Activated naive CD4-positive, alpha-beta T cell treated with anti-CD3 and anti-CD28 coated beads for 36 hours (primary cell): Measurements from ENCODE around the gene ADH7. TPM values are rescaled to one million over a fixed set of nuclear protein-coding genes. Genes with fewer than 3 reads are reported as not detected.
A peak's percentile ranks its signal among the peaks of the same experiment; 100 is the strongest.
"Not testable (repeated sequence)": the region's sequence is repeated elsewhere in the genome, so short reads cannot be mapped to it uniquely, and the experiment has no call there.

ENCODE experiments used
- CTCF ChIA-PET: fragments of 350-600 bp; sonication (Branson Sonifier 250); formaldehyde crosslinking; loops from one replicate; lab custom pipeline; 2021; ENCODE audit warnings: antibody characterized with exemption; lab: Charles Lee
- DNase-seq: peaks from one replicate; pipeline ENCODE4 v3.0.0-alpha.2; 2020
- H3K27ac Mint-ChIP-seq: one replicate; pipeline ENCODE4 v1.8.0; 2021; ENCODE audit warnings: mild to moderate bottlenecking, mixed read lengths
- H3K27me3 Mint-ChIP-seq: one replicate; pipeline ENCODE4 v1.8.0; 2021; ENCODE audit warnings: low read depth, mixed read lengths
- H3K36me3 Mint-ChIP-seq: one replicate; pipeline ENCODE4 v1.8.0; 2021; ENCODE audit warnings: low read depth, mixed read lengths
- H3K4me1 Mint-ChIP-seq: one replicate; pipeline ENCODE4 v1.8.0; 2021; ENCODE audit warnings: low read depth, mixed read lengths
- H3K4me3 Mint-ChIP-seq: one replicate; pipeline ENCODE4 v1.8.0; 2021; ENCODE audit warnings: mild to moderate bottlenecking, moderate library complexity, mixed read lengths
- H3K9me3 Mint-ChIP-seq: one replicate; pipeline ENCODE4 v1.8.0; 2021; ENCODE audit warnings: mixed read lengths
- intact Hi-C: fragments of 100-400 bp; cut with micrococcal nuclease; formaldehyde crosslinking; loops from one replicate; pipeline ENCODE4 v1.15.1; 2023
- total RNA-seq, 2 experiments: library from RNA; stranded (reverse); gene quantifications; one replicate each; pipeline ENCODE4 v1.2.3, GENCODE V29; 2021

ADH7 gene
- total RNA-seq, 2 experiments from 2014 or later = not detected

DNA sequence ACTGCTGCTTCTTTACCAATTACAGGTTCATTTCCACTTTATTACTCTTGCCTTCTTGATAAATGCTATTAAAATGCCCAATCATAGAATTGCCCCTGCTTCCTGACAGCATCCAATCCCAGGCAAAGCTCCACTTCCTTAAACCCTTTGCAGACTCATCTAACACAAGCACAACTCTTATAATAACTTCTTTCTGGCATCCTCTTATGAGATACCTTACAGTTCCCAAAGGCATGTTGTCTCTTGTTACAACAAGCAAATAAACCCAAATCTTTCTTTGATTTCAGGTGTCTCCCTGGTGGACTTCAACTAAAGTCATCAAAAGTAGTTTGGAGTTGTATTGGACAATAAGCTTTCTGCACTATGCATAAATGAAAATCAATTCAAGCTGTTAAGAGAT lies 22.5 kb upstream of the ADH7 start:
- Mint-ChIP-seq H3K27me3 (peaks cover 4% of the 10 kb centered on the region), H3K9me3 (peaks cover 2% of the 10 kb centered on the region), H3K4me3 (no peak overlapping the region), H3K36me3 (no peaks in the 10 kb centered on the region), H3K4me1 (no peaks in the 10 kb centered on the region), H3K27ac (no peak overlapping the region)
- intact Hi-C loops = no loop called here
- CTCF ChIA-PET = no interaction called here
- no peak for DNase-seq

DNA sequence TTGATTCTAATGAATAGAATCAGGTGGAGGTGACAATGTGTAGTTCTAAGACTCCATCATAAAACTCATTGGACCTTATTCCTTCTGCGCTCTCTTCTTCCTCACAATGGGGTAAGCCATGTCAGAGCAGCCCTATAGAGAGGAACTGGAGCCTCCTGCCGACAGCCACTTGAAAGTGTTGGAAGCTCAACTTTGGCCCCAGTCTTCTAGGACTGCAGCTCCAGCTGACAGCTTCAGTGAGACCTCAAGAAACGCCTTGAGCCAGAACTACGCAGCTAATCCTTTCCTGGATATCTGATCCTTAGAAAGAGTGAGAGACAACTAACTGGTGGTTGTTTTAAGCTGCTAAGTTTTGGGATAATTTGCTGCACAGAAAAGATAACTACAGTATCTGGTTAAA lies 22.1 kb upstream of the ADH7 start:
- Mint-ChIP-seq H3K27me3 (peaks cover 4% of the 10 kb centered on the region), H3K9me3 (peaks cover 5% of the 10 kb centered on the region), H3K4me3 (no peak overlapping the region), H3K4me1 (no peaks in the 10 kb centered on the region), H3K27ac (no peak overlapping the region), H3K36me3 (no peaks in the 10 kb centered on the region)
- CTCF ChIA-PET = interaction anchor here (0.6 kb wide), 1 partner anchor 235 kb away, joined by 3 read pairs; no protein-coding TSS in a partner anchor
- intact Hi-C loops = no loop called here
- DNase-seq = no peak

DNA sequence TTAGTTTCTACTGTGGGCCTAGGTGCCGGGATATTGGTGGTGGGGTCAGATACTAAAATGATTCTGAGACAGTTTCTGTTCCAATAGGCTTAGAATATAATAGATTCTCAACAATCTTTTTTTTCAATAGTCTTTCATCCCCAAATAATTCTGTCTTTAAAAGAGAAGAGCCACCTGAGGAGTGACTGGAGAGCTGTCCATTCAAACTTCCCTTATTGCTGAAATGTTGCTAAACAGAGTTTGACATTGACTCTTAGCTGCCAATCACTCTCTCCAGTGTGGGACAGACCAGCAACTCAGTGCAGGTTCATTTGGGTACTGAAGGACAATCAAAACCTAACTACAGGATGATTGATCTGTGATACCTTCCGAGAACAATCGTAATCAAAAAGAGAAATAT lies 12.4 kb upstream of the ADH7 start:
- H3K4me3 Mint-ChIP-seq = no peak overlapping the region
- no peak overlapping the region for H3K27ac Mint-ChIP-seq
- H3K36me3 Mint-ChIP-seq = no peaks in the 10 kb centered on the region
- intact Hi-C loops = loop anchor here (1.0 kb wide), 1 partner anchor 60 kb away; no protein-coding TSS in a partner anchor
- H3K4me1 Mint-ChIP-seq = peaks cover 12% of the 10 kb centered on the region
- H3K27me3 Mint-ChIP-seq = peaks cover 2% of the 10 kb centered on the region
- CTCF ChIA-PET = interaction anchor here (2.4 kb wide), 1 partner anchor 16 kb away, joined by 10 read pairs; no protein-coding TSS in a partner anchor
- H3K9me3 Mint-ChIP-seq = peaks cover 16% of the 10 kb centered on the region
- DNase-seq = no peak

DNA sequence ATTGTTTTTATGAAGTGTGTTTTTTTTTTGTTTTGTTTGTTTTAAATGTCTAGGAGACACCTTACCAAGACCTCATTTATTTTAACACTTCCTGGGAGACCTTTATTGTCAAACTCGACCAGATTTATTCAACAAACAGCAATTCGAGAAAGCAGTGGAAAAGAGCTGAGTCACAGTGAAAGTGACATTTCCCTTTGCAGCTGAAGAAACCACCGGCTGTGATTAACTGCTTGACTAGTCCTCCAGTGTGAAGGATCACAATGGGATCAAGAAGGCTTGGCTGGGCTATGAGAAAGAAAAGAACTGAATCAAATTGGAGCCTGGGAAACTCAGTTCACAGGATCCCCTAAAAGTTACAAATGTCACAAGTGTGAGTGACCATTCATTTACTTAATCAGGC lies 11.9 kb upstream of the ADH7 start:
- Mint-ChIP-seq H3K27ac (no peak overlapping the region), H3K4me1 (peaks cover 12% of the 10 kb centered on the region), H3K36me3 (no peaks in the 10 kb centered on the region), H3K4me3 (no peak overlapping the region), H3K27me3 (peaks cover 2% of the 10 kb centered on the region), H3K9me3 (peaks cover 13% of the 10 kb centered on the region)
- intact Hi-C loops = loop anchor here (1.0 kb wide), 1 partner anchor 60 kb away; no protein-coding TSS in a partner anchor
- CTCF ChIA-PET = interaction anchor here (2.4 kb wide), 1 partner anchor 16 kb away, joined by 10 read pairs; no protein-coding TSS in a partner anchor
- DNase-seq = peak; percentile 36

DNA sequence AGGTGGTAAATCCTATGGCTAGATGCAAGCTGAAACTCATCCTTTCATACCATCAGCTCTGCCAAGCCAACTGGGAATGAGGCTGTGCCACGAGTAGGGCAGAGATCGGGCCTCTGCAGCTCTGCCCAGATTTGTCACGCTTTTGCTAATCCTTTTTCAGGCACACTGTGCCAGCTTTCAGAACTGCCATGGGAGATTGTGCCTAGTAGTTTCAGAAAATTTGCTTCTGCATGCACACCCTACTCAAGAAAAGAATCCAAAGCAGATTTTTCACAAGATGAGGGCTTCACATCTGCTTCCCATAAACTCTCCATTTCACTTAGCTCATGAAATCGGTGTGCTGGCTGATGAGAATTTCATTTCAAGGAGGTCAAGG lies 3.3 kb upstream of the ADH7 start:
- Mint-ChIP-seq H3K27me3 (no peaks in the 10 kb centered on the region), H3K36me3 (no peaks in the 10 kb centered on the region), H3K27ac (no peak overlapping the region), H3K9me3 (no peaks in the 10 kb centered on the region), H3K4me1 (no peaks in the 10 kb centered on the region), H3K4me3 (no peak overlapping the region)
- no peak for DNase-seq
- intact Hi-C loops = no loop called here
- CTCF ChIA-PET = no interaction called here

DNA sequence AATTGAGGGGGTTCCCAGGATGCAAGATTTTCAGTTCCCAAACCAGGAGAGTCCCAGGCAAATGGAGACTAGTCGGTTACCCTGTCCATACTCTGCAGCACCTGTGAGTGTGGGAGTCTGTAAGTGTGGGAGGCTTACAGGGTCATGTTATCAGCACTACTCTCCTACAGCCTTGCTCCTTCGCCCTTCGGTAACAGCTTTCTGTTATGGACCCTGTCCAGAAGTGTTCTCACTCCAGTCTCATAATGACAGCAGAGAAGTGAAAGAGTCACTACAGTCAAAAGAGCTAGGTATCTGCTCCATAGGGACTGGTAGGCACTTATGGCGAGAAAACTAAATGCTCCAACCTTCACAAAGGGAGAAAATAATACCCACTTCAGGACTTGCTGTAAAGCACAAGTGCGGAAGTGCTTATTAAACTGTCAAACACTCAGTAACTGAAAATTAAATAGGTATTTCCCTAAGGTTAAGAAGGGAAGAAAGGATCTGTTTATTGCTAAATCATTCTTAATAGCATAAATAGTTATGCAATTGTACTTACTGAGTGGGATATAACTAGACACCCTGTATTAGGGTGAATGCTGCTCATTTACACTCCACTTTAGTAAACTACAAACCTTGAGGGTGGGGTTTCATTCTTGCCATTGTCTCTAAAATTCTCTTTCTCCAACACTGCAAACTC lies 2.7 kb upstream of the ADH7 start:
- DNase-seq = no peak
- intact Hi-C loops = no loop called here
- CTCF ChIA-PET = no interaction called here
- no peaks in the 10 kb centered on the region for H3K36me3 Mint-ChIP-seq
- H3K9me3 Mint-ChIP-seq = no peaks in the 10 kb centered on the region
- H3K4me3 Mint-ChIP-seq = no peak overlapping the region
- no peaks in the 10 kb centered on the region for H3K4me1 Mint-ChIP-seq
- no peak overlapping the region for H3K27ac Mint-ChIP-seq
- H3K27me3 Mint-ChIP-seq = no peaks in the 10 kb centered on the region

DNA sequence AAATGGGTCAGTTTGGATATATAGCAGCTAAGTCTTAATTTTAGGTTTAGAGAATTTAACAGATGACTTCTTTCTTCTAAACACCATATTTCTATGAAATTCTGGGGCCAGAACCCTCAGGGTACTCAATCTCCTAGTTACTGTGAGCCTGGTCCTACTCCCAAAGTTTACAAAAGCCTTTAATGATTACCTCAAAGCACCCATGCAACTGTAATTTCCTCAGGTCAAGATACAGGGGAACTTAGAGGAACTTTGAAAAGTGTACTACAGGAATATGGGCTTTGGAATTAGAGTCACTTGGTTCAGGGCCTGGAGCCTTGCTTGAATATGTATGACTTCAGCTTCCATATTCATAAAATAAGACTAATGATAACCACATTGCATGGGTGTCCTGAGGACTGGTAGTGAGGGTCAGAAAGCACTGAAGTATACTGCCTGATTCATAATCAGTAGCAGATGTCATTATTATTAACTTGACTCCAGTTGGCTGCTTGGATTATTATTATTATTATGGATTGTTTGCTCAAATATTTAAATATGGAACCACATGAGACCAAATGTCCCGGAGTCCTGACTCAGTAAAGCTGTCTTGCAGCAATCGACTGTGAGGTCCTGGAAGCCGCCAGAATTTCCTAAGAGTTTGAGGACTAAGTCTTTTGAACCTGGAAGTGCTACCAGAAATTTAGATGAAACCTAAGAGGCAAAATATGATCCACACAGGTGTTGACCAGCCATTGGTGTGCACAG lies 2.0 kb upstream of the ADH7 start:
- no peaks in the 10 kb centered on the region for H3K27me3 Mint-ChIP-seq
- H3K9me3 Mint-ChIP-seq = no peaks in the 10 kb centered on the region
- H3K27ac Mint-ChIP-seq = no peak overlapping the region
- no peaks in the 10 kb centered on the region for H3K4me1 Mint-ChIP-seq
- DNase-seq = no peak
- CTCF ChIA-PET = no interaction called here
- H3K4me3 Mint-ChIP-seq = no peak overlapping the region
- H3K36me3 Mint-ChIP-seq = no peaks in the 10 kb centered on the region
- intact Hi-C loops = no loop called here

DNA sequence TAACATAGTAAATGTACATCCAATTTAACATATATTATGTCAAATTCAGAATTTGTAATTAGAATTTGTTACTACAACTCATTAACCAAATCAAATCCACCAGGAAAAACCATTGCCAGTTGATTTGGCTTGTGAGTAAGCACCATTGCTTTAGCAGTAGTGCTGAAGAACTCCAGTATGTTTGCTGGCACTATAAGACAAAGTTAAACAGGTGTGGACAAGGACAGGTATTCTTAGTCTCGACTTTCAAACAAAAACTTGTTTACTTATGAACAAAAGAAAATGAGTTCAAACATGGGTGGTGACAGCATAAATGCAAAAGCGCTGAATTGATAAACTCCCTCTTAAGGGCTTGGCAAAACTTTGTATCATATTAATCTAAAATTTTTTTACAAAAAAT lies 1.3 kb upstream of the ADH7 start:
- Mint-ChIP-seq H3K27ac (no peak overlapping the region), H3K4me1 (no peaks in the 10 kb centered on the region), H3K36me3 (no peaks in the 10 kb centered on the region), H3K27me3 (peaks cover 3% of the 10 kb centered on the region), H3K9me3 (no peaks in the 10 kb centered on the region), H3K4me3 (no peak overlapping the region)
- no peak for DNase-seq
- intact Hi-C loops = no loop called here
- CTCF ChIA-PET = no interaction called here

DNA sequence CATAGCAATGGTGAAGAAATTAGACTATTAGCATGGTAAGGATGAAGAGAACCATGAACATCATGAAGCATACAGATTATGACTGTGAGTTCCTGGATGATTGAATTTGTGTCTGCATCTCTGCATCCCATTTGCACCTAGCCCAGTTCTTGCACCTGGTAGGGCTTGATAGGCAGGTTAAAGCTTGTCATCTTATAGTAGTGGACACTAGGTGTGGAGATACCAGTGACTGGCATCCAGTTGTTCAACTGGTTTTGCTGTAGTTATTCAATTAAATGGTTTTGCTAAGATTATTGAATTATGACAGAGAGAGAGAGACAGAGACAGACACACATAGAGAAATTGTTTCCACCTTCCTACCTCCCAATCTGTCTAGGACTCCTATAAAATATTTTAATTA lies 5.0 kb downstream of the ADH7 start:
- H3K9me3 Mint-ChIP-seq = no peaks in the 10 kb centered on the region
- no peak for DNase-seq
- intact Hi-C loops = no loop called here
- no peaks in the 10 kb centered on the region for H3K4me1 Mint-ChIP-seq
- H3K27ac Mint-ChIP-seq = no peak overlapping the region
- H3K36me3 Mint-ChIP-seq = no peaks in the 10 kb centered on the region
- no peak overlapping the region for H3K4me3 Mint-ChIP-seq
- H3K27me3 Mint-ChIP-seq = peaks cover 4% of the 10 kb centered on the region
- CTCF ChIA-PET = interaction anchor here (0.8 kb wide), 1 partner anchor 378 kb away, joined by 3 read pairs; no protein-coding TSS in a partner anchor

DNA sequence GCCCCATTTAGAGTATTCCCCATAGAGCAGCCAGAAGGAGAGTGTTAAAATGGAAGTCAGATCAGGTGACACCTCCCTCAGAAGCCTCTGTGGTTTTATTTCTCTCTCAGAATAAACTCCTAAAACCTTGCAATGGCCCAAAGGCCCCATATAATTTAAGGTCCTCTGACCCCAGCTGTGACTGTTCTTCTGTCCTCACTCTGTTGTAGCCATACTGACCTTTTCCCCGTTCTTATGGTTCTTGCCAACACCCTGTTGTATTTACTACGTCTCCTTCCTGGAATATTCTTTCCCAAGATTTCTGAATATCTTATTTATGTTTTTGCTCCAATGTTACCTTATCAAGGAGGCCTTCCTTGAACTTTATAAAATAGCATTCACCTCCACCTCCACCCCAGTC lies 18.0 kb downstream of the ADH7 start:
- no peak for DNase-seq
- H3K27me3 Mint-ChIP-seq = peaks cover 5% of the 10 kb centered on the region
- no peaks in the 10 kb centered on the region for H3K36me3 Mint-ChIP-seq
- no peak overlapping the region for H3K27ac Mint-ChIP-seq
- H3K4me3 Mint-ChIP-seq = no peak overlapping the region
- H3K9me3 Mint-ChIP-seq = peaks cover 6% of the 10 kb centered on the region
- H3K4me1 Mint-ChIP-seq = no peaks in the 10 kb centered on the region
- intact Hi-C loops = no loop called here
- CTCF ChIA-PET = interaction anchor here (0.6 to 1.4 kb wide), 2 partner anchors 20 to 468 kb away, joined by 3 read pairs; no protein-coding TSS in a partner anchor

DNA sequence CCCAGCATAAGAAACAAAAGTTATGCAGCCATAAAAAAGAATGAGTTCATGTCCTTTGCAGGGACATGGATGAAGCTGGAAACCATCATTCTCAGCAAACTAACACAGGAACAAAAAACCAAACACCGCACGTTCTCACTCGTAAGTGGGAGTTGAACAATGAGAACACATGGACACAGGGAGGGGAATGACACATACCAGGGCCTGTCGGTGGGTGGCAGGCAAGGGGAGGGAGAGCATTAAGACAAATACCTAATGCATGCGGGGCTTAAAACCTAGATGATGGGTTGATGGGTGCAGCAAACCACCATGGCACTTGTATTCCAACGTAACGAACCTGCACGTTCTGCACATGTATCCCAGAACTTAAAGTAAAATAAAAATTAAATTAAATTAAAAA lies 19.4 kb downstream of the ADH7 start:
- DNase-seq, H3K4me1 Mint-ChIP-seq, H3K27ac Mint-ChIP-seq, H3K9me3 Mint-ChIP-seq, H3K27me3 Mint-ChIP-seq, H3K36me3 Mint-ChIP-seq, H3K4me3 Mint-ChIP-seq, intact Hi-C loops: not testable (repeated sequence)
- CTCF ChIA-PET = interaction anchor here (1.6 kb wide), 1 partner anchor 47 kb away, joined by 5 read pairs; no protein-coding TSS in a partner anchor

DNA sequence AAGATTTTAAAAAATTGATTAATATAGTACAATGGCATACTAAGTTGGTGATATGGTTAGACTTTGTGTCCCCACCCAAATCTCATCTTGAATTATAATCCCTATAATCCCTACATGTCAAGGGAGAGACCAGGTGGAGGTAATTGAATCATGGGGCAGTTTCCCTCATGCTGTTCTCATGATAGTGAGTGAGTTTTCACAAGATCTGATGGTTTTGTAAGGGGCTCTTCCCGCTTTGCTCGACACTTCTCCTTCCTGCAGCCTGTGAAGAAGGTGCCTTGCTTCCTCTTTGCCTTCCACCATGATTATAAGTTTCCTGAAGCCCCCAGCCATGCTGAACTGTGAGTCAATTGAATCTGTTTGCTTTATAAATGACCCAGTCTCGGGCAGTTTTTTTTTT lies 20.2 kb downstream of the ADH7 start:
- DNase-seq, H3K27ac Mint-ChIP-seq, H3K27me3 Mint-ChIP-seq, H3K9me3 Mint-ChIP-seq, H3K36me3 Mint-ChIP-seq, H3K4me3 Mint-ChIP-seq, H3K4me1 Mint-ChIP-seq, intact Hi-C loops: not testable (repeated sequence)
- CTCF ChIA-PET = interaction anchor here (1.6 kb wide), 1 partner anchor 48 kb away, joined by 5 read pairs; no protein-coding TSS in a partner anchor
